SK-N-MC (cell line): Measurements from ENCODE around the gene ATAD3A.
A peak's percentile ranks its signal among the peaks of the same experiment; 100 is the strongest.

Experiments used
- EZH2 ChIP-seq: fragments of 200-600 bp; sonication (generic); IDR thresholded peaks from one replicate; pipeline ENCODE4 v1.6.1; 2017; ENCODE audit warnings: antibody characterized with exemption
- FOXP2 ChIP-seq: optimal IDR thresholded peaks from 2 replicates; pipeline ENCODE3; 2011; ENCODE audit warnings: mild to moderate bottlenecking, moderate library complexity; ENCODE audit not compliant: insufficient read depth; ENCODE audit errors: extremely low read length, control extremely low read depth
- POLR2AphosphoS5 ChIP-seq: IDR thresholded peaks from 2 replicates; pipeline ENCODE4 v1.6.1; 2012; ENCODE audit warnings: mild to moderate bottlenecking, low read depth, low read length, borderline replicate concordance

DNA sequence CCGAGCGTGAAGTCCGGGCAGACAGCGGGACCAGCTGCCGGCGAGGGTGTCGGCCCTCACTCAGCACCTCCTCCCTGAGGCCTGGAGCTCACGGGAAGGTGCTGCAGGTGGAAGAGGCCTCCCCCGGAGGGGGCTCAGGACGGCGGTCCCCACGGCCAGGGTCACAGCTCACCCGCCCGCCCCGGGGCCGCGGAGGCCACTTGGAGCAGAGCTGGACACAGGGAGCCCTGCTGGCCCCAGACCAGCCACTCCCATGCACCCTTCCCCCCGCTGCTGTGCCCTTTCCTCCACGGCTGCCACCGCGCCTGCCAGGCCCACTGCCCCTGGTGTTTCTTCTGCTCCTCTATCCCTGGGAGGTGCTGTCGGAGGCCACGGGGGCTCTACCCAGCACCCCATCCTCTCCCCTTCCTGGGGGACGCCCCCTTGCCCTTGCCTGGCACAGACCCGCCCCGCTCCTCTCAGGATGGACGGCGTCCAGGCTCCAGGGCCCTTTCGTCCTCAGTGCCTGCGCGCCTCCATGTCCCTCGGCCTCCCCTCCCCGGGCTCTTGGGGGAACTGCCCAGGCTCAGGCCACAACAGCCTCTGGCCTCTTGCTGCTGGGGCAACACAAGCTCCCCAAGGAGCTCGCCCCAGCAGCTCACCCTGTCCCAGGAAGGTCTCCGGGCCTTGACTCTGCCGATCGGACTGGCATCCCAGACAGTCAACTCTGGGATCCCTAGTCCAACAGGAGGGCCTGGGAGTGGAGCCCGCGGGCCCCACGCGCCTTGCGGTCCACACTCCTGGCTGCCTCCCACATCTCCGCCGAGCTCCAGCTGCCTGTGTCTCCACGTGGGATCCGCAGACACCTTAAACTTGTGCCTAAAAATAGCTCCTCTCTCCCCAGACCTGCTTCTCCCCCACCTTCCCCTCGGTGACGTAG, 24.3 kb downstream of the ATAD3A start:
- 0 out of 2 replicates have a peak, but pooled peaks have one; percentile 13 for TF ChIP-seq POLR2AphosphoS5
- no peak for TF ChIP-seq EZH2
- no peak for TF ChIP-seq FOXP2
